ENCODE measurements around the gene LRRC47. TPM values are rescaled to one million over a fixed set of nuclear protein-coding genes. Genes with fewer than 3 reads are reported as not detected.

The LRRC47 gene
- total RNA-seq, 6 experiments from 2014 or later = 39.1 to 51.0 (median 45.2) TPM

GRCh38 chr1:3780901-3781300, 15.4 kb downstream of the LRRC47 start:
- Mint-ChIP-seq H3K4me3 (no peak overlapping the region), H3K9me3 (no peaks in the 10 kb centered on the region), H3K4me1 (ENCODE audit: low read depth) (no peaks in the 10 kb centered on the region)

GRCh38 chr1:3779912-3780416, 16.3 kb downstream of the LRRC47 start:
- no peak for DNase-seq
- H3K4me3 Mint-ChIP-seq = no peak overlapping the region

More at GRCh38 chr1:3780901-3781300, 15.4 kb downstream of the LRRC47 start:
- Mint-ChIP-seq H3K36me3 (ENCODE audit: low read depth) (peaks cover 21% of the 10 kb centered on the region), H3K27me3 (ENCODE audit: insufficient read depth) (peaks cover 3% of the 10 kb centered on the region; the same call in 1 of the 2 replicates), H3K27ac (no peak overlapping the region)
- no peak for TF ChIP-seq CTCF (IDR thresholded peaks at IDR 0.05)
- DNase-seq = no peak

GRCh38 chr1:3779265-3779911, 16.9 kb downstream of the LRRC47 start:
- Mint-ChIP-seq H3K36me3 (ENCODE audit: low read depth) (peaks cover 14% of the 10 kb centered on the region), H3K4me3 (no peak overlapping the region), H3K27me3 (ENCODE audit: insufficient read depth) (peaks cover 3% of the 10 kb centered on the region), H3K4me1 (ENCODE audit: low read depth) (peaks cover 4% of the 10 kb centered on the region; the same call in 1 of the 2 replicates), H3K27ac (no peak overlapping the region), H3K9me3 (no peaks in the 10 kb centered on the region)
- TF ChIP-seq CTCF (IDR thresholded peaks at IDR 0.05) = no peak
- DNase-seq = no peak

More at GRCh38 chr1:3779912-3780416, 16.3 kb downstream of the LRRC47 start:
- Mint-ChIP-seq H3K4me1 (ENCODE audit: low read depth) (peaks cover 3% of the 10 kb centered on the region; the same call in 1 of the 2 replicates), H3K27me3 (ENCODE audit: insufficient read depth) (peaks cover 3% of the 10 kb centered on the region), H3K27ac (no peak overlapping the region), H3K36me3 (ENCODE audit: low read depth) (peaks cover 15% of the 10 kb centered on the region), H3K9me3 (no peaks in the 10 kb centered on the region)
- TF ChIP-seq CTCF (IDR thresholded peaks at IDR 0.05) = no peak

- Mint-ChIP-seq H3K27ac (no peak overlapping the region), H3K27me3 (ENCODE audit: insufficient read depth) (peaks cover 1% of the 10 kb centered on the region), H3K9me3 (no peaks in the 10 kb centered on the region), H3K4me3 (no peak overlapping the region), H3K36me3 (ENCODE audit: low read depth) (peaks cover 11% of the 10 kb centered on the region), H3K4me1 (ENCODE audit: low read depth) (peaks cover 4% of the 10 kb centered on the region; the same call in 1 of the 2 replicates)
- no peak for TF ChIP-seq CTCF (IDR thresholded peaks at IDR 0.05)
- no peak for DNase-seq
These were observed 17.6 kb downstream of the LRRC47 start for GRCh38 chr1:3778590-3779264.

GRCh38 chr1:3777647-3778589, 18.4 kb downstream of the LRRC47 start:
- no peak for TF ChIP-seq CTCF (IDR thresholded peaks at IDR 0.05)
- no peak overlapping the region for H3K27ac Mint-ChIP-seq
- peaks cover 1% of the 10 kb centered on the region for H3K27me3 Mint-ChIP-seq (ENCODE audit: insufficient read depth)
- no peaks in the 10 kb centered on the region for H3K9me3 Mint-ChIP-seq
- H3K36me3 Mint-ChIP-seq (ENCODE audit: low read depth) = peaks cover 11% of the 10 kb centered on the region
- peaks cover 4% of the 10 kb centered on the region; the same call in 1 of the 2 replicates for H3K4me1 Mint-ChIP-seq (ENCODE audit: low read depth)
- H3K4me3 Mint-ChIP-seq = no peak overlapping the region
- DNase-seq = no peak
